ENCODE results near the gene GALNT10.
"Not testable (repeated sequence)": the region's sequence is repeated elsewhere in the genome, so short reads cannot be mapped to it uniquely, and the experiment has no call there.

The GALNT10 gene

DNA sequence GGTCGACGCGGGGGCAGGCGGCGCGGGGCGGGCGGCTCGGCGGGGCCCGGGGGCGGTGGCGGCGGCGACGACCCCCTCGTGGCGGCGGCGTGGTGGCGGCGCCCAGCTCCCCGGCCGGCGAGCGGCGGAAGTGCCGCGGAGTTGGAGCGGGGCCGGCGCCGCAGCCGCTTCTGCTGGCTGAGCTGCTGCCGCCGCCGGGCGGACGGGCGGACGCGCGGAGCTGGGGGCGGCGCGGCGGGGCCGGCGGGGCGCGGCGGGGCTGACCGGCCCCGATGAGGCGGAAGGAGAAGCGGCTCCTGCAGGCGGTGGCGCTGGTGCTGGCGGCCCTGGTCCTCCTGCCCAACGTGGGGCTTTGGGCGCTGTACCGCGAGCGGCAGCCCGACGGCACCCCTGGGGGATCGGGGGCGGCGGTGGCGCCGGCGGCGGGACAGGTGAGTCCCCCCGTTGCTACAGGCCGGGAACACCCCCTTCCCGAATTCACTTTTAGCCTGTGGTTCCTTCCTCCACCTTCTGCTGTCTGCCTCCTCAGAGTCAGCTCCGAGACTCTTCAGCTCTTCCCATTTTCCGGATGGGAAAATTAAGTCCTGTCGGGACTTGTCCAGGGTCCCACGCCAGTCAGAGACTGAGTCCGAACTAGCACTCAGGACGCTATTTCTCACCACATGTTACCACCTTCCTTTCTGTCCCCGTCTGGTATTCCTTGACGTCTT lies at the start of gene GALNT10:
TSS of gene GALNT10 (plus strand) at position 139 of the 710 bp plus-strand sequence. CDS start at position 273, 134 bp downstream.
- DNase-seq (ENCODE audit: extremely low spot score) = peak; percentile 88
- TF ChIP-seq LEF1 (IDR thresholded peaks at IDR 0.05; ENCODE audit: borderline replicate concordance) = no peak
- peak; percentile 14; the same call in 1 of the 2 replicates for TF ChIP-seq ARNT (IDR thresholded peaks at IDR 0.05)
- ChIA-PET POLR2A (interaction anchor here (0.7 to 2.3 kb wide), 13 partner anchors 8 to 214 kb away, joined by 3 to 8 read pairs (median 4); partner anchors contain the start of genes FAM114A2 and MFAP3), CTCF (interaction anchor here (0.8 to 2.8 kb wide), 9 partner anchors 10 to 215 kb away, joined by 3 to 14 read pairs (median 4); no protein-coding TSS in a partner anchor)

DNA sequence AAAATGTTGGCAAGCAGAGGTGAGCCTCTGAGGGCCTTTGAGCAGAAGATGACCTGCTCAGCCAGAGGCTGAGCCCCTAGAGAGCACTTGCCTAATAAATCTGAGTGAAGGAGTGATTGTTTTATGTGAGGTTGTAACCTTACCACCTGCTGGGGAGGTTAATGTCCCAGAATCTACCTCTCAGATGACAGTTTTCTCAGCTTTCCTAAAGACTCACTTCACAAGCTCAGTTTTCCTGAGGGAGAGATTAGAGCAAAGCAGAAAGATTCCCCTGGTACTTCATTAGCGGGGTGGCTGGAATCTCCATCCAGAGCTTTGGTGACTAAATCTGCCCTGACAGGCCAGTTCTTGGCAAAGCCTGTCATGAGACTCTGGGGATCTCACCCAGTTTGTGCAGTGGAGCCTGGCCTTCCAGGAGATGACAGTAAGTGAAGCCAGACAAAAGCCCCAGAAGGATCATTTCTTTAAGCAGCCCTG lies 48.8 kb upstream of the GALNT10 start:
- DNase-seq (ENCODE audit: extremely low spot score) = peak; percentile 39
- no peak for TF ChIP-seq FOXA1 (IDR thresholded peaks at IDR 0.05)
- TF ChIP-seq ZNF384 (IDR thresholded peaks at IDR 0.05) = no peak
- TF ChIP-seq, protein P1, sequence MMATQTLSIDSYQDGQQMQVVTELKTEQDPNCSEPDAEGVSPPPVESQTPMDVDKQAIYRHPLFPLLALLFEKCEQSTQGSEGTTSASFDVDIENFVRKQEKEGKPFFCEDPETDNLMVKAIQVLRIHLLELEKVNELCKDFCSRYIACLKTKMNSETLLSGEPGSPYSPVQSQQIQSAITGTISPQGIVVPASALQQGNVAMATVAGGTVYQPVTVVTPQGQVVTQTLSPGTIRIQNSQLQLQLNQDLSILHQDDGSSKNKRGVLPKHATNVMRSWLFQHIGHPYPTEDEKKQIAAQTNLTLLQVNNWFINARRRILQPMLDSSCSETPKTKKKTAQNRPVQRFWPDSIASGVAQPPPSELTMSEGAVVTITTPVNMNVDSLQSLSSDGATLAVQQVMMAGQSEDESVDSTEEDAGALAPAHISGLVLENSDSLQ (IDR thresholded peaks at IDR 0.05) = peak; percentile 94
- peak; percentile 96 for TF ChIP-seq CTBP1 (IDR thresholded peaks at IDR 0.05; ENCODE audit: borderline replicate concordance)
- ChIA-PET POLR2A (no interaction called here), CTCF (no interaction called here)

GRCh38 chr5:154143211-154143641 lies 47.3 kb upstream of the GALNT10 start:
- DNase-seq (ENCODE audit: extremely low spot score) = no peak
- TF ChIP-seq NFRKB (IDR thresholded peaks at IDR 0.05) = no peak
- no peak for TF ChIP-seq HDGF (IDR thresholded peaks at IDR 0.05; ENCODE audit: borderline replicate concordance)
- no peak for TF ChIP-seq ZNF384 (IDR thresholded peaks at IDR 0.05)
- TF ChIP-seq FOXM1 (IDR thresholded peaks at IDR 0.05; ENCODE audit: borderline replicate concordance) = no peak
- TF ChIP-seq SP1 (IDR thresholded peaks at IDR 0.05) = no peak
- no peak for TF ChIP-seq FOXA1 (IDR thresholded peaks at IDR 0.05)
- no peak for TF ChIP-seq TARDBP (IDR thresholded peaks at IDR 0.05)
- no peak for TF ChIP-seq L3MBTL2 (conservative IDR thresholded peaks at IDR 0.05)
- no peak for TF ChIP-seq SUZ12 (IDR thresholded peaks at IDR 0.05)
- TF ChIP-seq ARNT (IDR thresholded peaks at IDR 0.05) = no peak
- TF ChIP-seq, protein P1 (IDR thresholded peaks at IDR 0.05) = no peak
- TF ChIP-seq CTBP1 (IDR thresholded peaks at IDR 0.05; ENCODE audit: borderline replicate concordance) = no peak
- no peak for TF ChIP-seq BHLHE40 (IDR thresholded peaks at IDR 0.05; ENCODE audit: borderline replicate concordance)
- no peak for TF ChIP-seq ELF4 (IDR thresholded peaks at IDR 0.05)
- no peak for TF ChIP-seq LEF1 (IDR thresholded peaks at IDR 0.05; ENCODE audit: borderline replicate concordance)
- POLR2A ChIA-PET = no interaction called here
- CTCF ChIA-PET = interaction anchor here (1.2 kb wide), 1 partner anchor 14 kb away, joined by 3 read pairs; no protein-coding TSS in a partner anchor

- no peak for DNase-seq (ENCODE audit: extremely low spot score)
- ChIA-PET POLR2A (interaction anchor here (0.7 kb wide), 1 partner anchor 11 kb away, joined by 3 read pairs; no protein-coding TSS in a partner anchor), CTCF (no interaction called here)
- TF ChIP-seq, protein P1 (IDR thresholded peaks at IDR 0.05) = no peak
Measured at GRCh38 chr5:154145268-154145667, 45.3 kb upstream of the GALNT10 start.

DNA sequence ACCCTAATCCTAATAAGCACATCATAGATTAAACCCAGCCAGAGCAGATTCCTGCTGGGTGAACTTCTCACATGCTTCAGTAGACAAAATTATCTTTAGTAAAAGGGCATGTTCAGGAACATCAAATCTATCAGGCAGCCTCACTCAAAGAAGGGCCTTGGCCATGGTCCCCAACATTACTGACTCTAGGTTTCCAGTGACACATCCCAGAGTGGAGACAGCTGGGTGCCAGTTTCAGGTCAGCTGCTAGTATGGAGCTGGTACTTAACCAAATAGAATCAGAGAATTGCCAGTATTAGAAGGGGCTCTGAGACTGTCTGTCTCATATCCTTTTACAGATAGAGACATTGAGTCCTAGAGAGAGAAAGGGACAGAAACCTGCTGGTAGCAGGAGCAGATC lies 44.1 kb upstream of the GALNT10 start:
- DNase-seq (ENCODE audit: extremely low spot score) = no peak
- no peak for TF ChIP-seq SUZ12 (IDR thresholded peaks at IDR 0.05)
- TF ChIP-seq FOXA1 (IDR thresholded peaks at IDR 0.05) = no peak
- no peak for TF ChIP-seq CTBP1 (IDR thresholded peaks at IDR 0.05; ENCODE audit: borderline replicate concordance)
- TF ChIP-seq NFRKB (IDR thresholded peaks at IDR 0.05) = no peak
- TF ChIP-seq ARNT (IDR thresholded peaks at IDR 0.05) = no peak
- TF ChIP-seq, protein P1 (IDR thresholded peaks at IDR 0.05) = no peak
- TF ChIP-seq SP1 (IDR thresholded peaks at IDR 0.05) = no peak
- TF ChIP-seq HDGF (IDR thresholded peaks at IDR 0.05; ENCODE audit: borderline replicate concordance) = no peak
- no peak for TF ChIP-seq ELF4 (IDR thresholded peaks at IDR 0.05)
- no peak for TF ChIP-seq FOXK2 (IDR thresholded peaks at IDR 0.05)
- TF ChIP-seq FOXM1 (IDR thresholded peaks at IDR 0.05; ENCODE audit: borderline replicate concordance) = no peak
- TF ChIP-seq L3MBTL2 (conservative IDR thresholded peaks at IDR 0.05) = no peak
- TF ChIP-seq LEF1 (IDR thresholded peaks at IDR 0.05; ENCODE audit: borderline replicate concordance) = no peak
- no peak for TF ChIP-seq BHLHE40 (IDR thresholded peaks at IDR 0.05; ENCODE audit: borderline replicate concordance)
- no peak for TF ChIP-seq TARDBP (IDR thresholded peaks at IDR 0.05)
- TF ChIP-seq ZNF384 (IDR thresholded peaks at IDR 0.05) = no peak
- ChIA-PET POLR2A (no interaction called here), CTCF (interaction anchor here (1.0 kb wide), 1 partner anchor 10 kb away, joined by 4 read pairs; no protein-coding TSS in a partner anchor)

- ChIA-PET CTCF (interaction anchor here (1.3 kb wide), 1 partner anchor 10 kb away, joined by 3 read pairs; no protein-coding TSS in a partner anchor), POLR2A (no interaction called here)
- DNase-seq (ENCODE audit: extremely low spot score) = no peak
- no peak for TF ChIP-seq ZNF384 (IDR thresholded peaks at IDR 0.05)
- no peak for TF ChIP-seq CTBP1 (IDR thresholded peaks at IDR 0.05; ENCODE audit: borderline replicate concordance)
- TF ChIP-seq NFRKB (IDR thresholded peaks at IDR 0.05) = no peak
- TF ChIP-seq ARNT (IDR thresholded peaks at IDR 0.05) = no peak
Measured at GRCh38 chr5:154147666-154148065, 42.9 kb upstream of the GALNT10 start.

DNA sequence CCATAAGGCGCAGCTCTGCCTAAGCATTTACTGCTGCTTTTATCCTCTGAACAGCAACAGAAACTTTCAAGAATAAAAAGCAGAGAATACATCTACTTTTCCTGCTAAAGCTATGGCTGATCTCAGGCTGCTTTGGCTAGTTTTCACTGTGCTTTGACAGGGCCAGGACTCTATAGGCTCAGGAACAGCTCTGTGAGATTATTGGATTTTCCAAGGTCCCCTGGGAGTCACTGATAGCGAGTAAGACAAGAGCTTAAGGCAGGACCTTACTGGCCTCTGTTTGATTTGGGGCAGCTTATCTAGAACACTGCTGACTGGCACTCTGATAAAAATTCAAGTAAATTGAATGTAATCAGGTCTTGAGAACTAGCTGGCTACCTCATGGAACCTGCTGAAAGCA lies 40.1 kb upstream of the GALNT10 start:
- CTCF ChIA-PET = interaction anchor here (0.8 kb wide), 1 partner anchor 175 kb away, joined by 4 read pairs; no protein-coding TSS in a partner anchor

More for the DNA sequence above, 40.1 kb upstream of the GALNT10 start:
- DNase-seq (ENCODE audit: extremely low spot score); POLR2A ChIA-PET: not testable (repeated sequence)
